Ascending aorta (tissue), 2 donors: ENCODE measurements around the gene N4BP2L2. TPM values are rescaled to one million over a fixed set of nuclear protein-coding genes. Genes with fewer than 3 reads are reported as not detected.

Experiments
- DNase-seq, 2 donors: peaks; one replicate each; pipeline ENCODE4 v3.0.0-alpha.2; 2019; ENCODE audit warnings: low spot score in 2 of 2
- H3K27ac ChIP-seq, 2 donors: fragments of 200-600 bp; sonication (generic); one replicate each; pipeline ENCODE4 v1.5.1; 2016 to 2017; ENCODE audit warnings: mild to moderate bottlenecking in 1 of 2
- H3K27me3 ChIP-seq: fragments of 200-600 bp; sonication (generic); one replicate; pipeline ENCODE4 v1.5.1; 2017
- H3K36me3 ChIP-seq, 2 donors: fragments of 200-600 bp; sonication (generic); one replicate each; pipeline ENCODE4 v1.5.1; 2016
- H3K4me1 ChIP-seq, 2 donors: fragments of 200-600 bp; sonication (generic); one replicate each; pipeline ENCODE4 v1.5.1; 2016 to 2017; ENCODE audit warnings: mild to moderate bottlenecking in 1 of 2
- H3K4me3 ChIP-seq, 2 donors: fragments of 200-600 bp; sonication (generic); one replicate each; pipeline ENCODE4 v1.5.1; 2016 to 2017; ENCODE audit warnings: mild to moderate bottlenecking in 1 of 2
- H3K9me3 ChIP-seq, 2 donors: fragments of 200-600 bp; sonication (generic); one replicate each; pipeline ENCODE4 v1.5.1; 2016
- intact Hi-C: fragments of 100-400 bp; cut with DNase I; formaldehyde crosslinking; loops from one replicate; pipeline ENCODE4 v1.15.1; 2023
- total RNA-seq: library from RNA; depleted of rRNA; stranded (reverse); fragments of >200 nt; gene quantifications from one replicate; pipeline ENCODE4 v1.1.0, GENCODE V29; 2016
- TF ChIP-seq, protein P1 (sequence below), 3 experiments: fragments of 200-600 bp in 2 of 3; fragments of 450-650 bp in 1 of 3; sonication (generic) in 2 of 3; IDR thresholded peaks; one replicate each; pipeline ENCODE4 v1.5.1; 2016 to 2019; ENCODE audit warnings: antibody characterized with exemption in 3 of 3, mild to moderate bottlenecking in 1 of 3, moderate library complexity in 1 of 3

The N4BP2L2 gene
- total RNA-seq, 1 donor from 2014 or later = 137 TPM

DNA sequence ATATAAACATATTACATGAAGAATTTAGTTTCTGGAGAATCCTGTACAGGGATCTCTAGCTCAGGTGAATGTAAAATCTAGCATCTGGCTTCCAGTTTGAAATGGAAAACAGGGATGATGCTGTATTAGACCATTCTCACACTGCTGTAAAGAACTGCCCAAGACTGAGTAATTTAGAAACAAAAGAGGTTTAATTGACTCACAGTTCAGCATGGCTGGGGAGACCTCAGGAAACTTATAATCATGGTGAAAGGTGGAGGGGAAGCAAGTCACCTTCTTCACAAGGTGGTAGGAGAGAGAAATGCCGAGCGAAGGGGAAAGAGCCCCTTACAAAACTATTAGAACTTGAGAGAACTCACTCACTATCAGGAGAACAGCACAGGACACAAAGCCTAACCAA lies 17.0 kb upstream of the N4BP2L2 start:
- no peak for DNase-seq
- H3K36me3 ChIP-seq = no peaks in the 10 kb centered on the region
- no peaks in the 10 kb centered on the region for H3K4me1 ChIP-seq
- H3K4me3 ChIP-seq = no peak overlapping the region
- H3K9me3 ChIP-seq = no peaks in the 10 kb centered on the region
- no peak overlapping the region for H3K27ac ChIP-seq
- intact Hi-C loops = no loop called here
- TF ChIP-seq, protein P1, sequence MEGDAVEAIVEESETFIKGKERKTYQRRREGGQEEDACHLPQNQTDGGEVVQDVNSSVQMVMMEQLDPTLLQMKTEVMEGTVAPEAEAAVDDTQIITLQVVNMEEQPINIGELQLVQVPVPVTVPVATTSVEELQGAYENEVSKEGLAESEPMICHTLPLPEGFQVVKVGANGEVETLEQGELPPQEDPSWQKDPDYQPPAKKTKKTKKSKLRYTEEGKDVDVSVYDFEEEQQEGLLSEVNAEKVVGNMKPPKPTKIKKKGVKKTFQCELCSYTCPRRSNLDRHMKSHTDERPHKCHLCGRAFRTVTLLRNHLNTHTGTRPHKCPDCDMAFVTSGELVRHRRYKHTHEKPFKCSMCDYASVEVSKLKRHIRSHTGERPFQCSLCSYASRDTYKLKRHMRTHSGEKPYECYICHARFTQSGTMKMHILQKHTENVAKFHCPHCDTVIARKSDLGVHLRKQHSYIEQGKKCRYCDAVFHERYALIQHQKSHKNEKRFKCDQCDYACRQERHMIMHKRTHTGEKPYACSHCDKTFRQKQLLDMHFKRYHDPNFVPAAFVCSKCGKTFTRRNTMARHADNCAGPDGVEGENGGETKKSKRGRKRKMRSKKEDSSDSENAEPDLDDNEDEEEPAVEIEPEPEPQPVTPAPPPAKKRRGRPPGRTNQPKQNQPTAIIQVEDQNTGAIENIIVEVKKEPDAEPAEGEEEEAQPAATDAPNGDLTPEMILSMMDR (IDR thresholded peaks at IDR 0.05) = no peak
- H3K27me3 ChIP-seq = no peaks in the 10 kb centered on the region

DNA sequence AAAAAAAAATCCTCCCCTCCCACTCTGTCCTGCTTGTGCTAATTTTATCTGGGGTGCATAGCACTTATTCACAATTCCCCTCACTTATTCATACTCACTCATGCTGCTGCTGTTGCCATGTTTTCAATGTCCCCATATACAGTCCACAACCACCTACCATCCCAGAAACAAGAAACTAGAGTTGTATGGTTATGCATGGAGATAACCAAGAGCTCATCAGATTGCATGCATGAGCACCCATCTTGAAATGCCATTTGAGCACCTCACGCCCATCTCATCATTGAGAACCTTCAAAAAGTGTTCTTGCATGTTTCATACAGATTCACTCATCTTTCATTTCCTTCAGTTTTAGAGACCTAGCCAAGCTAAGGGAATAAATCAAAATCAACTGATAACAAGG lies 15.1 kb upstream of the N4BP2L2 start:
- DNase-seq = no peak
- no peaks in the 10 kb centered on the region for H3K36me3 ChIP-seq
- H3K27me3 ChIP-seq = no peaks in the 10 kb centered on the region
- no peaks in the 10 kb centered on the region for H3K4me1 ChIP-seq
- intact Hi-C loops = no loop called here
- no peak overlapping the region for H3K4me3 ChIP-seq
- no peak overlapping the region for H3K27ac ChIP-seq
- TF ChIP-seq, protein P1 (IDR thresholded peaks at IDR 0.05) = no peak
- no peaks in the 10 kb centered on the region for H3K9me3 ChIP-seq

DNA sequence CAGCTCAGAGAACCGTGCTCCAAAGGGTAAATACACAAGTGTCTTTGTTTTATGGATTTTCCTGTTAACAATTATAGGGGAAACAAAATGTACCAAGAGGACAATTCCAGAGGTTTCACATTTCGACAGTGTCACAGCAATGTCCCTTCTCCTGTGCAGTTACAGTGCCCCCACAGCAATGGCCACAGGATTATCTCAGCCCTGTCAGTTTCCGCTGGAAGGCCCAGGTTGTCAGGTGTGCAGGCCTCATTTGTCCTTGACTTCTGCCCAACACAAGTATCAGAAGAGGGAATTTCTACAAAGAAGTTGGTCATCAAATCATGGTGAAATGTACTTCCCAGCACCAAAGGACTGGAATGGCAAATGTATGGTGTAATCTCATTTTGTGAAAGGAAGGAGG lies 11.2 kb upstream of the N4BP2L2 start:
- Histone ChIP-seq H3K4me3 (no peak overlapping the region), H3K36me3 (no peaks in the 10 kb centered on the region), H3K9me3 (no peaks in the 10 kb centered on the region), H3K27ac (no peak overlapping the region), H3K27me3 (no peaks in the 10 kb centered on the region), H3K4me1 (no peaks in the 10 kb centered on the region)
- TF ChIP-seq, protein P1 (IDR thresholded peaks at IDR 0.05) = no peak
- intact Hi-C loops = no loop called here
- DNase-seq = no peak

DNA sequence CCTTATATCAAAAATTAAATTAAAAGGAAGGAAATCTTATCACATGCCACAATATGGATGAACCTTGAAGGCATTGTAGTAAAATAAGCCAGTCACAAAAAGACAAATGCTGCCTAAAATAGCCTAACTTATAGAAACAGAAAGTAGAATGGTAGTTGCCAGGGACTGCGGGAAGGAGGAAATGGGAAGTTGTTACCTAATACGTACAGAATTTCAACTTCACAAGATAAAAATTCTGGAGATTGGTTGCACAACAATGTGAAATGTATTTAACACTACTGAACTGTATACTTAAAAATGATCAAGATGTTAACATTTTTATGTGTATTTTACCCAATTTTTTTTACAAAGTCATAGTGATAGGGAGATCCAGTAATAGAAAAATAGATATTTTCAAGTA lies 10.2 kb upstream of the N4BP2L2 start:
- H3K9me3 ChIP-seq = no peaks in the 10 kb centered on the region
- intact Hi-C loops = no loop called here
- no peaks in the 10 kb centered on the region for H3K36me3 ChIP-seq
- H3K27ac ChIP-seq = no peak overlapping the region
- no peak overlapping the region for H3K4me3 ChIP-seq
- TF ChIP-seq, protein P1 (IDR thresholded peaks at IDR 0.05) = no peak
- no peak for DNase-seq
- H3K4me1 ChIP-seq = no peaks in the 10 kb centered on the region
- H3K27me3 ChIP-seq = no peaks in the 10 kb centered on the region

DNA sequence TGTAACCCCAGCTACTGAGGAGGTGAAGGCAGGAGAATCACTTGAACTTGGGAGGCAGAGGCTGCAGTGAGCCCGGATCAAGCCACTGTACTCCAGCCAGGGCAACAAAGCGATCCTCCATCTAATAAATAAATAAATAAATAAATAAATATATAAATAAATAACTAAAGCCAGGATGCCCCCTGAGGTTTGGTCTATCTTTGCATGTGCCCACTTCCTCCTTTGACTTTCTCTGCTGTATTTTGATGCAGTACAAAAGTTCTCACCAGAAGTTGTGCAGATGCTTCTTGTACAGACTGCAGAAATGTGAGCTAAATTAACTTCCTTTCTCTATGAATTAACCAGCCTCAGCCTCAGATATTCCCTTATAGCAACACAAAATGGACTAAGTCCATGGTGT lies 6.5 kb upstream of the N4BP2L2 start:
- Histone ChIP-seq H3K27me3 (no peaks in the 10 kb centered on the region), H3K4me3 (no peak overlapping the region), H3K36me3 (no peaks in the 10 kb centered on the region), H3K9me3 (no peaks in the 10 kb centered on the region), H3K4me1 (no peaks in the 10 kb centered on the region), H3K27ac (no peak overlapping the region)
- no peak for DNase-seq
- intact Hi-C loops = no loop called here
- TF ChIP-seq, protein P1 (IDR thresholded peaks at IDR 0.05) = no peak

DNA sequence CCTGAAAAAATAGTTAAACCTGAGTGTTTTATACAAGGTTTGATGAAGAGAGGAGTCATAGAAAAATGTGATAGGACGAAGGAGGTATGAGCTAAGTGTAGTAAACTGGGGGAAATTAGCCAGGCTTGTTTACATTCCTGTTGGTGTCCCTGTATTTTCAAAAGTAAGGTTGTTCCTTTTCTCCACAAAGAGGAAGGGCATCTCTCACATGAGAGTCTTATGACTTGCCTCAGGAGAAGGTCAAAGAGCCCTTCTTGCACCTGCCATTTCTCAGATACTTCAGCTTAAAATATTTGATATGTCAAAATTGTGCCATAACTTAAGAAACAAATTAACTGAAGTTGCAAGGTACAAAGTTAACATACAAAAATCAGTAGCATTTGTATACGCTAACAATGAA lies 3.6 kb upstream of the N4BP2L2 start:
- intact Hi-C loops = no loop called here
- H3K27me3 ChIP-seq = no peaks in the 10 kb centered on the region
- no peaks in the 10 kb centered on the region for H3K9me3 ChIP-seq
- H3K4me1 ChIP-seq = peaks cover 0 to 2% of the 10 kb centered on the region in 2 donors
- no peak overlapping the region for H3K27ac ChIP-seq
- H3K36me3 ChIP-seq = no peaks in the 10 kb centered on the region
- no peak overlapping the region for H3K4me3 ChIP-seq
- TF ChIP-seq, protein P1 (IDR thresholded peaks at IDR 0.05) = no peak
- no peak for DNase-seq
